HepG2 (cell line): ENCODE measurements around the gene MADCAM1. TPM values are rescaled to one million over a fixed set of nuclear protein-coding genes. Genes with fewer than 3 reads are reported as not detected.
A peak's percentile ranks its signal among the peaks of the same experiment; 100 is the strongest.

Experiments
- ATAC-seq: fragments of 200-7000 bp; cut with Tn5 transposase; 3 replicates; pipeline ENCODE4 v1.9.1; 2020; ENCODE audit warnings: mild to moderate bottlenecking, moderate library complexity
- BruUV-seq: library from RNA; stranded (reverse); fragments of 400-500 nt; replicated peaks from 2 replicates; lab custom pipeline; 2021; lab: Mats Ljungman, UMichigan
- CTCF ChIA-PET: fragments of 300-600 bp; formaldehyde crosslinking; extraction: SDS; loops from one replicate; lab custom pipeline; 2021; ENCODE audit warnings: low total read pairs, inconsistent platforms, low intra/inter-chr PET ratio; lab: Yijun Ruan, JAX
- POLR2A ChIA-PET: fragments of 350-600 bp; sonication (Branson Sonifier 250); formaldehyde crosslinking; loops from one replicate; lab custom pipeline; 2020; ENCODE audit warnings: antibody characterized with exemption, inconsistent platforms; lab: Yijun Ruan, JAX
- DNase-seq: peaks from one replicate; pipeline ENCODE4 v3.0.0-alpha.2; 2015; ENCODE audit warnings: low spot score
- FAIRE-seq: peaks from 3 replicates; lab custom pipeline; 2011; peaks lifted over from hg19 to GRCh38; lab: Jason Lieb, UNC
- H2AFZ ChIP-seq: one replicate; pipeline ENCODE4 v1.6.1; 2011; ENCODE audit warnings: low read length, inconsistent platforms
- H3K27ac ChIP-seq: fragments of 300-600 bp; 3 replicates; pipeline ENCODE4 v1.8.0; 2011; ENCODE audit warnings: mixed run types, mild to moderate bottlenecking, mixed read lengths, low read length, inconsistent platforms; ENCODE audit not compliant: insufficient read depth; ENCODE audit errors: extremely low read length
- H3K27me3 ChIP-seq, 2 experiments: fragments of 200-600 bp in 1 of 2; 2 replicates in 1 of 2; 3 replicates in 1 of 2; pipeline versions ENCODE4 v1.6.0 to v1.8.0; 2011; ENCODE audit warnings: low read length in 2 of 2, mild to moderate bottlenecking in 2 of 2, moderate library complexity in 2 of 2, inconsistent platforms in 1 of 2; ENCODE audit not compliant: insufficient read depth in 2 of 2, control insufficient read depth in 1 of 2
- H3K36me3 ChIP-seq, 2 experiments: fragments of 200-600 bp in 1 of 2; replicated peaks in 1 of 2; 2 replicates in 1 of 2; 3 replicates in 1 of 2; pipeline versions ENCODE4 v1.5.1 to v1.8.0; 2011; ENCODE audit warnings: low read length in 2 of 2, inconsistent platforms in 1 of 2; ENCODE audit not compliant: insufficient read depth in 2 of 2, control insufficient read depth in 1 of 2
- H3K4me1 ChIP-seq: 2 replicates; pipeline ENCODE4 v1.5.1; 2012; ENCODE audit warnings: low read length, inconsistent platforms; ENCODE audit not compliant: insufficient read depth
- H3K4me2 ChIP-seq: 2 replicates; pipeline ENCODE4 v1.6.0; 2011; ENCODE audit warnings: low read depth, low read length, inconsistent platforms
- H3K4me3 ChIP-seq, 3 experiments: fragments of 200-600 bp in 1 of 3; sonication (generic), shearing (Covaris generic) in 1 of 3; replicated peaks in 1 of 3; 2 replicates each; pipeline ENCODE4 v1.5.1; 2011 to 2016; ENCODE audit warnings: low read length in 3 of 3, inconsistent platforms in 2 of 3, low read depth in 2 of 3, mild to moderate bottlenecking in 2 of 3, control low read depth in 1 of 3, mixed read lengths in 1 of 3; ENCODE audit not compliant: insufficient read depth in 1 of 3
- H3K79me2 ChIP-seq: one replicate; pipeline ENCODE4 v1.6.1; 2011; ENCODE audit warnings: low read length, inconsistent platforms; ENCODE audit not compliant: insufficient read depth
- H3K9ac ChIP-seq: 2 replicates; pipeline ENCODE4 v1.6.0; 2011; ENCODE audit warnings: mild to moderate bottlenecking, low read depth, low read length, inconsistent platforms; ENCODE audit not compliant: insufficient read depth
- H3K9me3 ChIP-seq: 2 replicates; pipeline ENCODE4 v1.5.1; 2012; ENCODE audit warnings: mild to moderate bottlenecking, low read length
- H4K20me1 ChIP-seq: 2 replicates; pipeline ENCODE4 v1.6.0; 2011; ENCODE audit warnings: inconsistent platforms, mild to moderate bottlenecking, low read length, moderate library complexity; ENCODE audit not compliant: insufficient read depth
- ATF1 ChIP-seq: IDR thresholded peaks from 2 replicates; pipeline ENCODE4 v1.6.1; 2016; ENCODE audit warnings: mild to moderate bottlenecking, control low read depth
- ELF4 ChIP-seq: sonication (generic); formaldehyde crosslinking; IDR thresholded peaks from 2 replicates; pipeline ENCODE4 v1.5.0; 2020; ENCODE audit warnings: missing genetic modification reagents, mild to moderate bottlenecking, moderate library complexity, borderline replicate concordance
- GABPA ChIP-seq, 2 experiments: IDR thresholded peaks; 2 replicates each; pipeline ENCODE4 v1.6.1; 2011 to 2016; ENCODE audit warnings: low read depth in 2 of 2, low read length in 1 of 2, missing biosample characterization in 1 of 2, missing genetic modification characterization in 1 of 2
- HNRNPL ChIP-seq: fragments of 200-400 bp; formaldehyde crosslinking; IDR thresholded peaks from 2 replicates; pipeline ENCODE4 v1.6.1; 2017; ENCODE audit warnings: mild to moderate bottlenecking, low read depth, low read length
- IRX3 ChIP-seq: sonication (generic); formaldehyde crosslinking; IDR thresholded peaks from 2 replicates; pipeline ENCODE4 v1.8.1; 2023; ENCODE audit warnings: mild to moderate bottlenecking, low read depth, missing genetic modification reagents, borderline replicate concordance
- KLF9 ChIP-seq: IDR thresholded peaks from 2 replicates; pipeline ENCODE4 v1.6.1; 2016; ENCODE audit warnings: low read depth
- NCOA2 ChIP-seq: sonication (generic); formaldehyde crosslinking; IDR thresholded peaks from 2 replicates; pipeline ENCODE4 v1.8.0; 2022; ENCODE audit warnings: inconsistent platforms
- NCOR1 ChIP-seq: fragments of 200-600 bp; sonication (generic); IDR thresholded peaks from 2 replicates; pipeline ENCODE4 v1.7.0; 2017; ENCODE audit warnings: antibody characterized with exemption, low read length, borderline replicate concordance
- NONO ChIP-seq, 2 experiments: fragments of 450-650 bp in 1 of 2; sonication (generic) in 1 of 2; formaldehyde crosslinking in 1 of 2; IDR thresholded peaks in 1 of 2; conservative IDR thresholded peaks in 1 of 2; 2 replicates each; pipeline versions ENCODE4 v1.6.1 to v1.8.0; 2017 to 2022; ENCODE audit warnings: mild to moderate bottlenecking in 1 of 2, missing genetic modification reagents in 1 of 2, moderate library complexity in 1 of 2
- SMAD3 ChIP-seq: sonication (generic); formaldehyde crosslinking; IDR thresholded peaks from 2 replicates; pipeline ENCODE4 v1.4.0; 2020; ENCODE audit warnings: missing genetic modification reagents
- SRSF1 ChIP-seq: fragments of 200-400 bp; formaldehyde crosslinking; optimal IDR thresholded peaks from 2 replicates; pipeline ENCODE3; 2017; ENCODE audit warnings: mild to moderate bottlenecking, low read depth, low read length, moderate library complexity
- TP53 ChIP-seq: sonication (generic); formaldehyde crosslinking; conservative IDR thresholded peaks from 2 replicates; pipeline ENCODE4 v1.4.0; 2020; ENCODE audit warnings: missing genetic modification reagents
- ZBTB33 ChIP-seq: sonication (generic); formaldehyde crosslinking; IDR thresholded peaks from 2 replicates; pipeline ENCODE4 v1.4.0; 2020; ENCODE audit warnings: missing genetic modification reagents
- ZFP90 ChIP-seq: sonication (generic); formaldehyde crosslinking; IDR thresholded peaks from 2 replicates; pipeline ENCODE4 v1.8.0; 2022; ENCODE audit warnings: missing genetic modification reagents, mild to moderate bottlenecking, inconsistent platforms, borderline replicate concordance
- ZNF292 ChIP-seq: sonication (generic); formaldehyde crosslinking; IDR thresholded peaks from 2 replicates; pipeline ENCODE4 v1.8.1; 2022; ENCODE audit warnings: mild to moderate bottlenecking, low read depth, missing genetic modification reagents, borderline replicate concordance
- ZNF333 ChIP-seq: sonication (generic); formaldehyde crosslinking; IDR thresholded peaks from 2 replicates; pipeline ENCODE4 v1.4.0; 2020; ENCODE audit warnings: mild to moderate bottlenecking, missing genetic modification reagents, borderline replicate concordance
- ZNF572 ChIP-seq: sonication (generic); formaldehyde crosslinking; IDR thresholded peaks from 2 replicates; pipeline ENCODE4 v1.5.1; 2020; ENCODE audit warnings: mild to moderate bottlenecking, missing genetic modification reagents
- ZNF589 ChIP-seq: sonication (generic); formaldehyde crosslinking; conservative IDR thresholded peaks from 2 replicates; pipeline ENCODE4 v1.8.0; 2022; ENCODE audit warnings: mild to moderate bottlenecking, moderate library complexity, missing genetic modification reagents
- ZNF768 ChIP-seq: sonication (generic); formaldehyde crosslinking; IDR thresholded peaks from 2 replicates; pipeline ENCODE4 v1.4.0; 2020; ENCODE audit warnings: missing genetic modification reagents
- WGBS: methylation state at CpG from one replicate; pipeline ENCODE4 v1.1.6; 2017; ENCODE audit warnings: low lambda C conversion rate; 5-methylcytosine and 5-hydroxymethylcytosine counted together
- in situ Hi-C: cut with HindIII; loops from 2 replicates; pipeline ENCODE4 v1.10.0; 2017; ENCODE audit warnings: low pct_unique_long_range_greater_than_20kb; ENCODE audit not compliant: extremely low pct_ligation_motif_present
- intact Hi-C: fragments of 100-400 bp; cut with micrococcal nuclease; formaldehyde crosslinking; loops from one replicate; pipeline ENCODE4 v1.10.0; 2022; ENCODE audit not compliant: unreplicated experiment
- polyA plus RNA-seq, 8 experiments: library from polyadenylated mRNA; depleted of rRNA in 3 of 8; stranded (reverse) in 7 of 8; unstranded in 1 of 8; fragments of >200 nt; fragmentation: Illumina TruSeq in 4 of 8; extraction: Trizol in 4 of 8; gene quantifications; 2 replicates each; pipeline versions ENCODE4 v1.2.1 to v1.2.3, GENCODE V29; 2011 to 2016; ENCODE audit warnings: low read depth in 4 of 8, missing spikeins in 1 of 8, mixed read lengths in 1 of 8; ENCODE audit not compliant: insufficient read depth in 1 of 8
- total RNA-seq, 5 experiments: library from RNA; depleted of rRNA; stranded (reverse); fragments of >200 nt; fragmentation: Illumina TruSeq; extraction: Trizol; gene quantifications; 2 replicates each; pipeline ENCODE4 v1.2.3, GENCODE V29; 2016; ENCODE audit warnings: low read depth in 1 of 5
- TF ChIP-seq, protein P1 (sequence below): sonication (generic); formaldehyde crosslinking; IDR thresholded peaks from 2 replicates; pipeline ENCODE4 v1.8.0; 2022; ENCODE audit warnings: mild to moderate bottlenecking, missing genetic modification reagents; ENCODE audit not compliant: insufficient replicate concordance

The MADCAM1 gene
- total and polyA plus RNA-seq, 2 of the 13 experiments (the other 11 are each of a cell fraction or from before 2014, with no cell fraction given), result 0.29 to 0.33 TPM

GRCh38 chr19:548886-549830 lies 52.9 kb downstream of the MADCAM1 start:
- BruUV-seq, result no TSS peak
- no peak overlapping the region for H2AFZ ChIP-seq
- FAIRE-seq (no peak), DNase-seq (no peak), ATAC-seq (peak; percentile 19)
- H3K9me3 ChIP-seq, result no peaks in the 10 kb centered on the region
- WGBS, result 46% methylated on average over 18 of the region's 52 CpGs
- POLR2A ChIA-PET, result interaction anchor here (1.0 kb wide), 1 partner anchor 24 kb away, joined by 3 read pairs; no protein-coding TSS in a partner anchor
- no peak overlapping the region for H3K27ac ChIP-seq
- peak overlapping the region; percentile 3; the same call in 1 of the 2 replicates for H3K4me2 ChIP-seq
- peaks cover 16% of the 10 kb centered on the region for H3K4me1 ChIP-seq
- peaks cover 5 to 17% of the 10 kb centered on the region in 2 experiments; a peak in 3 of 5 replicates for H3K27me3 ChIP-seq
- no peak overlapping the region; a peak in 1 of 6 replicates for H3K4me3 ChIP-seq
- no peaks in the 10 kb centered on the region; the same call in 1 of the 2 replicates for H4K20me1 ChIP-seq
- intact Hi-C loops, result no loop called here
- H3K79me2 ChIP-seq, result no peaks in the 10 kb centered on the region
- H3K36me3 ChIP-seq, result no peaks in the 10 kb centered on the region
- in situ Hi-C loops, result no loop called here
- CTCF ChIA-PET, result interaction anchor here (0.9 to 1.5 kb wide), 3 partner anchors 23 to 79 kb away, joined by 3 to 23 read pairs (median 3); partner anchors contain the start of gene BSG
- no peak overlapping the region for H3K9ac ChIP-seq
- peak; percentile 94 for TF ChIP-seq ZNF768
- TF ChIP-seq, protein P1, sequence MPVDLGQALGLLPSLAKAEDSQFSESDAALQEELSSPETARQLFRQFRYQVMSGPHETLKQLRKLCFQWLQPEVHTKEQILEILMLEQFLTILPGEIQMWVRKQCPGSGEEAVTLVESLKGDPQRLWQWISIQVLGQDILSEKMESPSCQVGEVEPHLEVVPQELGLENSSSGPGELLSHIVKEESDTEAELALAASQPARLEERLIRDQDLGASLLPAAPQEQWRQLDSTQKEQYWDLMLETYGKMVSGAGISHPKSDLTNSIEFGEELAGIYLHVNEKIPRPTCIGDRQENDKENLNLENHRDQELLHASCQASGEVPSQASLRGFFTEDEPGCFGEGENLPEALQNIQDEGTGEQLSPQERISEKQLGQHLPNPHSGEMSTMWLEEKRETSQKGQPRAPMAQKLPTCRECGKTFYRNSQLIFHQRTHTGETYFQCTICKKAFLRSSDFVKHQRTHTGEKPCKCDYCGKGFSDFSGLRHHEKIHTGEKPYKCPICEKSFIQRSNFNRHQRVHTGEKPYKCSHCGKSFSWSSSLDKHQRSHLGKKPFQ (CRISPR knock-in tag), result no peak
- no peak for TF ChIP-seq ZFP90 (CRISPR knock-in tag)
- no peak for TF ChIP-seq NCOR1
- TF ChIP-seq ATF1 (CRISPR knock-in tag), result no peak
- no peak for TF ChIP-seq ZNF589 (CRISPR knock-in tag)
- TF ChIP-seq ZNF572 (CRISPR knock-in tag), result no peak
- no peak for TF ChIP-seq GABPA (IDR thresholded peaks at IDR 0.05; ENCODE audit: low read depth, low read length)
- no peak for TF ChIP-seq GABPA (CRISPR knock-in tag; IDR thresholded peaks at IDR 0.05; ENCODE audit: low read depth)
- TF ChIP-seq SRSF1, result peak; percentile 4
- no peak for TF ChIP-seq NCOA2
- TF ChIP-seq SMAD3 (CRISPR knock-in tag), result no peak
- no peak for TF ChIP-seq IRX3 (CRISPR knock-in tag)
- TF ChIP-seq ELF4 (CRISPR knock-in tag), result no peak
- TF ChIP-seq KLF9 (CRISPR knock-in tag), result no peak
- TF ChIP-seq ZNF292 (CRISPR knock-in tag), result no peak
- 0 out of 2 replicates have a peak, but pooled peaks have one; percentile 19 for TF ChIP-seq HNRNPL
- no peak for TF ChIP-seq NONO (IDR thresholded peaks at IDR 0.05)
- no peak for TF ChIP-seq NONO (CRISPR knock-in tag; conservative IDR thresholded peaks at IDR 0.05)
- TF ChIP-seq ZNF333 (CRISPR knock-in tag), result no peak
- TF ChIP-seq ZBTB33, result no peak
- TF ChIP-seq TP53 (CRISPR knock-in tag), result no peak
